Neuronal stem cell (in vitro differentiated cells): ENCODE data around the gene ARHGAP26.

Source experiments
- DNase-seq: peaks from one replicate; pipeline ENCODE4 v3.0.0-alpha.2; 2013; ENCODE audit warnings: low spot score
- H2AFZ ChIP-seq: one replicate; pipeline ENCODE4 v1.6.1; 2013; ENCODE audit warnings: mild to moderate bottlenecking, low read length, inconsistent platforms
- H2AK5ac ChIP-seq: 2 replicates; pipeline ENCODE4 v1.6.1; 2013; ENCODE audit warnings: low read depth, mild to moderate bottlenecking, inconsistent platforms, low read length, moderate library complexity, mixed read lengths
- H2BK120ac ChIP-seq: 2 replicates; pipeline ENCODE4 v1.6.1; 2013; ENCODE audit warnings: low read depth, mild to moderate bottlenecking, inconsistent platforms, low read length, moderate library complexity, mixed read lengths
- H2BK12ac ChIP-seq: one replicate; pipeline ENCODE4 v1.6.1; 2013; ENCODE audit warnings: low read length, inconsistent platforms
- H2BK15ac ChIP-seq: 2 replicates; pipeline ENCODE4 v1.6.1; 2013; ENCODE audit warnings: mild to moderate bottlenecking, low read length, inconsistent platforms, mixed read lengths
- H2BK5ac ChIP-seq: one replicate; pipeline ENCODE4 v1.6.1; 2013; ENCODE audit warnings: inconsistent platforms, mild to moderate bottlenecking, low read length, moderate library complexity
- H3K14ac ChIP-seq: one replicate; pipeline ENCODE4 v1.6.1; 2013; ENCODE audit warnings: low read length, inconsistent platforms
- H3K18ac ChIP-seq: 2 replicates; pipeline ENCODE4 v1.6.1; 2013; ENCODE audit warnings: low read length, inconsistent platforms
- H3K23ac ChIP-seq: 2 replicates; pipeline ENCODE4 v1.6.1; 2013; ENCODE audit warnings: low read depth, mild to moderate bottlenecking, mixed read lengths, low read length, inconsistent platforms; ENCODE audit not compliant: poor library complexity
- H3K27ac ChIP-seq: replicated peaks from 3 replicates; pipeline ENCODE4 v1.5.1; 2013; ENCODE audit warnings: low read length, inconsistent platforms
- H3K27me3 ChIP-seq, 3 experiments: 2 replicates each; pipeline ENCODE4 v1.6.1; 2013; ENCODE audit warnings: low read length in 3 of 3, mild to moderate bottlenecking in 2 of 3, inconsistent platforms in 1 of 3, low read depth in 1 of 3, mixed read lengths in 1 of 3, moderate library complexity in 1 of 3; ENCODE audit not compliant: control insufficient read depth in 3 of 3, insufficient read depth in 3 of 3
- H3K36me3 ChIP-seq, 2 donors: replicated peaks in 1 of 2; 2 replicates each; pipeline ENCODE4 v1.6.1; 2013; ENCODE audit warnings: low read length in 2 of 2; ENCODE audit not compliant: control insufficient read depth in 2 of 2, insufficient read depth in 2 of 2
- H3K4ac ChIP-seq: 2 replicates; pipeline ENCODE4 v1.6.1; 2013; ENCODE audit warnings: inconsistent platforms, mild to moderate bottlenecking, low read length, moderate library complexity
- H3K4me1 ChIP-seq, 2 donors: 1 replicate in 1 of 2; 2 replicates in 1 of 2; pipeline ENCODE4 v1.6.1; 2013; ENCODE audit warnings: low read length in 2 of 2, low read depth in 1 of 2; ENCODE audit not compliant: control insufficient read depth in 2 of 2, insufficient read depth in 1 of 2
- H3K4me2 ChIP-seq: one replicate; pipeline ENCODE4 v1.6.1; 2013; ENCODE audit warnings: mild to moderate bottlenecking, low read length, inconsistent platforms; ENCODE audit not compliant: insufficient read depth, poor library complexity, severe bottlenecking
- H3K4me3 ChIP-seq, 2 donors: 2 replicates each; pipeline ENCODE4 v1.5.1; 2013; ENCODE audit warnings: low read length in 2 of 2, mild to moderate bottlenecking in 2 of 2, inconsistent platforms in 1 of 2, moderate library complexity in 1 of 2
- H3K79me1 ChIP-seq: one replicate; pipeline ENCODE4 v1.6.1; 2013; ENCODE audit warnings: low read depth, mild to moderate bottlenecking, inconsistent platforms, low read length, moderate library complexity
- H3K9ac ChIP-seq: one replicate; pipeline ENCODE4 v1.6.1; 2013; ENCODE audit warnings: mild to moderate bottlenecking, low read depth, low read length, inconsistent platforms; ENCODE audit not compliant: poor library complexity
- H3K9me3 ChIP-seq, 2 donors: replicated peaks in 1 of 2; 2 replicates each; pipeline versions ENCODE3 to v1.6.1; 2013; ENCODE audit warnings: low read length in 2 of 2, mild to moderate bottlenecking in 2 of 2, inconsistent platforms in 1 of 2, low read depth in 1 of 2, mixed read lengths in 1 of 2, moderate library complexity in 1 of 2; ENCODE audit not compliant: control insufficient read depth in 2 of 2, insufficient read depth in 1 of 2
- H4K8ac ChIP-seq: one replicate; pipeline ENCODE4 v1.6.1; 2013; ENCODE audit warnings: low read depth, mild to moderate bottlenecking, inconsistent platforms, low read length, moderate library complexity
- H4K91ac ChIP-seq: one replicate; pipeline ENCODE4 v1.6.1; 2013; ENCODE audit warnings: low read length, low read depth, mild to moderate bottlenecking, inconsistent platforms; ENCODE audit not compliant: poor library complexity
- whole genome bisulfite sequencing, 2 donors: extraction: QIAGEN DNeasy Blood & Tissue Kit; methylation state at CpG; one replicate each; pipeline ENCODE4 v1.1.7; 2013; ENCODE audit warnings: missing lambda C conversion rate in 2 of 2, mixed read lengths in 1 of 2; ENCODE audit not compliant: insufficient read length in 2 of 2, insufficient replicate concordance in 1 of 2; ENCODE audit errors: extremely low coverage in 2 of 2; 5-methylcytosine and 5-hydroxymethylcytosine counted together

Gene ARHGAP26

DNA sequence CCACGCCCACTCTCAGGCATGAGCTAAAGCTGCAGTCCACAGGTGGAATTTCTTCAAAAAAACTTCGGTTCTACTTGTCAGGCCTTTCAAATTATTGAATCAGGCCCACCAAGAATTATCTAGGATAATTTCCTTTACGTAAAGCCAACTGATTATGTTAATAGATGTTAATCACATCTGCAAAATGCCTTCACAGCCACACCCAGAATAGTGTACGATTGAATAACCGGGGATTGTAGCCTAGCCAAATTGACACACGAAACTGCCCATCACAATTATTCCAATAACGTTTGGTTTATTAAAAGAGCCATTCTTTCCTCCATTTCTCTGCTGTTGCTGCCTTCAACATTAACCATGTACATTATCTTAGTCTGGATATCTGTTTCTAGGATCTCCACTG is 484.6 kb downstream of the ARHGAP26 start:
- Histone ChIP-seq H3K4ac (no peak overlapping the region), H3K4me2 (no peak overlapping the region), H3K23ac (no peak overlapping the region), H3K4me1 (no peaks in the 10 kb centered on the region), H3K27ac (no peak overlapping the region), H3K9me3 (no peaks in the 10 kb centered on the region), H3K14ac (no peak overlapping the region), H2BK5ac (no peak overlapping the region), H2BK15ac (no peak overlapping the region), H3K36me3 (no peaks in the 10 kb centered on the region), H2BK12ac (no peak overlapping the region), H3K4me3 (no peak overlapping the region), H2BK120ac (no peak overlapping the region), H2AK5ac (no peak overlapping the region), H4K91ac (no peak overlapping the region), H3K27me3 (no peaks in the 10 kb centered on the region), H3K79me1 (no peaks in the 10 kb centered on the region), H3K18ac (no peak overlapping the region), H2AFZ (no peak overlapping the region), H4K8ac (no peak overlapping the region), H3K9ac (no peak overlapping the region)
- DNase-seq: no peak
- no CpG with 5 or more reads among the region's 7 CpGs for WGBS, 2 donors

DNA sequence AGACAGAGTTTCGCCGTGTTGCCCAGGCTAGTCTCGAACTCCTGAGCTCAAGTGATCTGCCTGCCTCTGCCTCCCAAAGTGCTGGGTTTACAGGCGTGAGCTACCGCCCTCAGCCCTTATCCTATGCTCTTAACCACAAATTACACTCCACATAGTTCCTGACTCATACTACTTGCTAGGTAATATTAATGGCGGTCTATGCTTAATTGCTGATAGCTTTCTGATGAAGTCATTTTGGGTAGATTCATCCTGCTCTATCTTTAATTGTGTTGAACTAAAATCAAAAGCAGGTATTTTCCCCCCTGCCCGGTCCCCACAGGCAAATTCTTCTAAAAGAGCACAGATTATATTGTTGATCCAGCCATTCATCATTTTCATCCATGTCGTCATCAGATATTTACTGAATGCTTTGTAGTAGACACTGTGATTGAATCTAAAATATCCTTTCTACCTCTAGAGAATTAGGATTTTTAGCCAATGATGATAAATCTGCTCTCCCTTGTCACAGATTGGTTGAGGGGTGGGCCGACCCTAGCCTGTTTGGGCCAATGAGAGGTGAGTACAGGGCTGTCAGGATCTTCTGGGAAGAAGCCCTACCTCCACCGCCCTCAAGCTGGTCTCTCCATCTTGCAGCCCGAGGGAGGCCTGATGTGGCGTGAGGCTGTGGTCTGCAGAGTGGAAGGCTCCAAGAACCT is 488.5 kb downstream of the ARHGAP26 start:
- Histone ChIP-seq H3K27ac (no peak overlapping the region), H2BK120ac (no peak overlapping the region), H3K9me3 (no peaks in the 10 kb centered on the region), H3K27me3 (no peaks in the 10 kb centered on the region), H3K4ac (no peak overlapping the region), H2AFZ (no peak overlapping the region), H3K4me1 (no peaks in the 10 kb centered on the region), H3K9ac (no peak overlapping the region), H4K8ac (no peak overlapping the region), H2AK5ac (no peak overlapping the region), H4K91ac (no peak overlapping the region), H3K79me1 (no peaks in the 10 kb centered on the region), H3K23ac (no peak overlapping the region), H2BK12ac (no peak overlapping the region), H2BK5ac (no peak overlapping the region), H3K4me3 (no peak overlapping the region), H3K18ac (no peak overlapping the region), H3K4me2 (no peak overlapping the region), H2BK15ac (no peak overlapping the region), H3K36me3 (no peaks in the 10 kb centered on the region), H3K14ac (no peak overlapping the region)
- WGBS, 2 donors: no CpG with 5 or more reads among the region's 12 CpGs
- DNase-seq: no peak

DNA sequence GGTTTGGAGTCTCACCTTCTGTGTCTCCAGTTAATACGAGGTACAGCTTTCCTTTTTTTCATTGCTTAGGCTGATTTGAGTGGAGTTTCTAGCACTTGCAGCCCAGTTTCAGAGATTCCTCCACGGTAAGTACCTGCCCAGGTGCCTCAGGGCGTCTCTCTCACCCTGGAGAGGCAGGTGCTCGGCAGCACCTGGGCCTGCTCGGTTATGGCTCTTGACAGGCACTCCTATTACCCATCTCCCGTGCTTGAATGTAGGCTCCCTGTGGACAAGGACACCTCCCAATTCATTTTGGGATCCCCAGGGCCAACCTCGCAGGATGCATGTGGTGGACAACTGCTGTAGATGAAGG is 489.1 kb downstream of the ARHGAP26 start:
- no peak for DNase-seq
- Histone ChIP-seq H3K9ac (no peak overlapping the region), H3K4me2 (no peak overlapping the region)

DNA sequence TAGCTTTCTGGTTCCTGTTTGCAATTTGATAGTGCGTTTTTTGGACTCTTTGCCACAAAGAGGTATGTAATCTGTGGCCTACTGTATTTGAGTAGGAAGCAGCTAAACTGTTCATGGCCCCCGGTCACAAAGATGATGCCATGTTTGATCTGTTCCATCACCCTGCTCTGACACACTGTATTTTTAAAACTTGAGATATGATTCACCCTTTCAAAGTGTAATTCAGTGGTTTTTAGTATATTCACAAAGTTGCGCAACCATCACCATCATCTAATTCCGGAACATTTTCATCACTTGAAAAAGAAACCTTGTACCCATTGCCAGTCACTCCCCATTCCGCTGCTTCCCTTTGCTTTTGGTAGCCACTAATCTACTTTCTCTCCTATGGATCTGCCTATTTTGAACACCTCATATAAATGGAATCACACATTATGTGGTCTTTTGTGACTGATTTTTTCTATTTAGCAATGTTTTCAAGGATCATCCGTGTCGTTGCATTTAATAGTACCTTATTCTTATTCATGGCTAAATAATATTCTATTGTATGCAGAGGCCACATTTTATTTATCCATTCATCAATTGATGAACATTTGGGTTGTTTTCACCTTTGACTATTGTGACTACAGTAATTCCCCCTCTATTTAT is 491.7 kb downstream of the ARHGAP26 start:
- H4K91ac ChIP-seq: no peak overlapping the region
- H3K36me3 ChIP-seq: no peaks in the 10 kb centered on the region
- no peak overlapping the region for H3K4ac ChIP-seq
- no peak overlapping the region for H3K18ac ChIP-seq
- no peaks in the 10 kb centered on the region for H3K4me1 ChIP-seq
- H2BK5ac ChIP-seq: no peak overlapping the region
- no peak overlapping the region for H3K23ac ChIP-seq
- no peak overlapping the region for H3K27ac ChIP-seq
- no peak overlapping the region for H3K4me3 ChIP-seq
- no peak overlapping the region for H2BK120ac ChIP-seq
- H3K9me3 ChIP-seq: peaks cover 0 to under 1% of the 10 kb centered on the region in 2 donors
- no peak overlapping the region for H2AFZ ChIP-seq
- no peak overlapping the region for H2AK5ac ChIP-seq
- DNase-seq: no peak
- H3K14ac ChIP-seq: no peak overlapping the region
- H3K4me2 ChIP-seq: no peak overlapping the region
- no peak overlapping the region for H4K8ac ChIP-seq
- no peaks in the 10 kb centered on the region for H3K79me1 ChIP-seq
- no peak overlapping the region for H2BK15ac ChIP-seq
- no peaks in the 10 kb centered on the region for H3K27me3 ChIP-seq
- no peak overlapping the region for H3K9ac ChIP-seq
- no peak overlapping the region for H2BK12ac ChIP-seq
- no CpG with 5 or more reads among the region's 7 CpGs for WGBS, 2 donors

More for the DNA sequence above, 489.1 kb downstream of the ARHGAP26 start:
- H2BK120ac ChIP-seq: no peak overlapping the region
- no peak overlapping the region for H3K27ac ChIP-seq
- H3K79me1 ChIP-seq: no peaks in the 10 kb centered on the region
- no peak overlapping the region for H4K91ac ChIP-seq
- H4K8ac ChIP-seq: no peak overlapping the region
- H3K9me3 ChIP-seq: no peaks in the 10 kb centered on the region
- H2BK5ac ChIP-seq: no peak overlapping the region
- no peak overlapping the region for H2AFZ ChIP-seq
- H3K14ac ChIP-seq: no peak overlapping the region
- H2BK15ac ChIP-seq: no peak overlapping the region
- no peak overlapping the region for H3K18ac ChIP-seq
- H2BK12ac ChIP-seq: no peak overlapping the region
- H3K23ac ChIP-seq: no peak overlapping the region
- H3K4ac ChIP-seq: no peak overlapping the region
- H3K27me3 ChIP-seq: no peaks in the 10 kb centered on the region
- H3K4me3 ChIP-seq: no peak overlapping the region
- H3K36me3 ChIP-seq: no peaks in the 10 kb centered on the region
- no peak overlapping the region for H2AK5ac ChIP-seq
- no peaks in the 10 kb centered on the region for H3K4me1 ChIP-seq
- WGBS, 2 donors: no CpG with 5 or more reads among the region's 7 CpGs
